Mammary epithelial cell (primary cell): ENCODE measurements around the gene DMRT3.

ENCODE experiments used
- CTCF ChIP-seq, 2 donors: IDR thresholded peaks in 1 of 2; conservative IDR thresholded peaks in 1 of 2; 2 replicates each; pipeline ENCODE4 v1.5.1; 2011 to 2012; ENCODE audit warnings: inconsistent platforms in 2 of 2, low read length in 2 of 2, mild to moderate bottlenecking in 2 of 2, control low read depth in 1 of 2, low read depth in 1 of 2; ENCODE audit not compliant: insufficient read depth in 1 of 2; ENCODE audit errors: extremely low read depth in 1 of 2
- EZH2 ChIP-seq: IDR thresholded peaks from 2 replicates; pipeline ENCODE4 v1.6.1; 2012; ENCODE audit warnings: low read length, inconsistent platforms, borderline replicate concordance

DNA sequence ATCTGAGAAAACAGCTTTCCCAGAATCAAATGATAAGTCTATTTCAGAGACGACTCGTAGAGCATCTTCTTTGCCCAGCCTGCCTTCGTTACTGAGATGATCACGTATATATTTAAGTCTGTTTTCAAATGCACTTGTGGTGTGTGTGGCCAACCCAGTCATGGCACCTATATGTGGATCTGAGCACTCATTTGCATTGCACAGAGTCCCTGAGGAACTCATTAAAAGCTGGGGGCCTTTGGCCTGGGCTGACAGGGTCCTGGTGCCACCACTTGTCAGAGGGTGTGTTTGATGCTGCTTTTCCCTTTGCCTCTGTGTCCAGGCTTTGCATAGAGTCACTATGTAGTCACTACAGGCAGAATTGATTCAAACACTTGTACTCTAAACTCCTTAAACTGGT is 17.4 kb upstream of the DMRT3 start:
- TF ChIP-seq CTCF (conservative IDR thresholded peaks at IDR 0.05 in 1 of 2, IDR thresholded peaks at IDR 0.05 in 1 of 2; ENCODE audit: extremely low read depth in 1 of 2, insufficient read depth in 1 of 2, low read depth in 1 of 2, low read length in 2 of 2) (no peak), EZH2 (no peak)
